GM12875 (cell line): Measurements from ENCODE around the gene RSU1.

Experiments used
- H3K4me3 ChIP-seq: one replicate; pipeline ENCODE4 v1.5.1; 2011; ENCODE audit warnings: low read depth, low read length, control low read depth
- TF ChIP-seq, protein P1 (sequence below): IDR thresholded peaks from 2 replicates; pipeline ENCODE4 v1.5.1; 2011; ENCODE audit warnings: low read depth, mild to moderate bottlenecking, control low read depth, inconsistent platforms, low read length, moderate library complexity, borderline replicate concordance; ENCODE audit not compliant: insufficient read depth

Gene RSU1

DNA sequence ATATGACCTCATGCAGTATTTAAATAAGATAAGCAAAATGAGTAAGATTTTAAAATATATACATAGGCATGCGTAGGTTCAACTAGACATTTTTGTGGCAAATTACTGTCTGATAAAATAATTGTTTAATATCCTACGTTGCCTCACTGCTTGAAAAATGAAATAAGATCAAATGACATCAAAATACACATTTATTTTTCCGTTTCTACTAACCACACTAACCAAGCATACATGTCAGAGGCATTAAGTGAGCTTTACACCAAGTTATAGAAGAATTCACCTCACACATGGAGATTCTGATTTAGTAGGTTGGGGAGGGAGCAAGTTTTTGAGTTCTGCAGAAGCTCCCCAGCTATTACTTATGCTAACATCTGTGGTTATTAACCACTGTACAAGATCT lies 66.8 kb downstream of the RSU1 start:
- TF ChIP-seq, protein P1, sequence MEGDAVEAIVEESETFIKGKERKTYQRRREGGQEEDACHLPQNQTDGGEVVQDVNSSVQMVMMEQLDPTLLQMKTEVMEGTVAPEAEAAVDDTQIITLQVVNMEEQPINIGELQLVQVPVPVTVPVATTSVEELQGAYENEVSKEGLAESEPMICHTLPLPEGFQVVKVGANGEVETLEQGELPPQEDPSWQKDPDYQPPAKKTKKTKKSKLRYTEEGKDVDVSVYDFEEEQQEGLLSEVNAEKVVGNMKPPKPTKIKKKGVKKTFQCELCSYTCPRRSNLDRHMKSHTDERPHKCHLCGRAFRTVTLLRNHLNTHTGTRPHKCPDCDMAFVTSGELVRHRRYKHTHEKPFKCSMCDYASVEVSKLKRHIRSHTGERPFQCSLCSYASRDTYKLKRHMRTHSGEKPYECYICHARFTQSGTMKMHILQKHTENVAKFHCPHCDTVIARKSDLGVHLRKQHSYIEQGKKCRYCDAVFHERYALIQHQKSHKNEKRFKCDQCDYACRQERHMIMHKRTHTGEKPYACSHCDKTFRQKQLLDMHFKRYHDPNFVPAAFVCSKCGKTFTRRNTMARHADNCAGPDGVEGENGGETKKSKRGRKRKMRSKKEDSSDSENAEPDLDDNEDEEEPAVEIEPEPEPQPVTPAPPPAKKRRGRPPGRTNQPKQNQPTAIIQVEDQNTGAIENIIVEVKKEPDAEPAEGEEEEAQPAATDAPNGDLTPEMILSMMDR = no peak
- no peak overlapping the region for H3K4me3 ChIP-seq

DNA sequence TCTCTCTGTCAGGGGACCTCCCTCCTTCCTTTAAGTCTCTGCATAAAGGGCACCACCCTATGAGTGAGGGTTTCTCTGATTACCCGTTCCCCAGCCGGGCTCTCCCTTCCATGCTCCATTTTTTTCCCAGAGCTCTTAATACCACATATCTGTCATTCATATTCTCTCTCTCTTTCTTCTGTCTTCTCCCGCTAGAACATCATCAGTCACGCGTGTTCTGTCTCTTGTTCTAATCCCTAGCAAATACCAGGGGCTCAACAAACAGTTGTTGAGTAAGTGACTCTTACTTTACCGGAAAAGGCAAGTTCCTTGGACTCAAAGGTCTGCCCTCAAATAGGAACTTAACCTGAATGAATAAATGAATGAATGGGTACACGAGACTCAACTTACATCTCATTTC lies 68.5 kb downstream of the RSU1 start:
- TF ChIP-seq, protein P1 = no peak
- H3K4me3 ChIP-seq = no peak overlapping the region

DNA sequence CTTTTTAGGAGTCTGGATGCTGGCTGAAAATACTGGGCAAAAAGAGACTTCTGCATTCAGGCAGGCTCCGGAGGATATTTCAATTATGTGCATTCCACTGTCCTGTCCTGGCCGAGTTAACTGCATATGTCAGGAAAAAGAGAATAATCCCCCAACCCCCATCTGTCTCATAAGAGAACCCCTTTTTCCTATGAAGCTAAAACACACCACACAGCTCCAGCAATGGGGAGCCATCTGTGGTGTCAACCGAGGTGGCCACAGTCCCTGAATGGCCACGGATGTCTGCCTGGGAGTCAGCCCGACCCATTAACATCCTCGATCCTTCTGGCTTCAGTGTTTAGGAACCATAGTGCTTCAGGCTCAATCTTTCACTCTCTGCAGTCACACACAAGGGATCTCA lies 70.4 kb downstream of the RSU1 start:
- TF ChIP-seq, protein P1 = no peak
- no peak overlapping the region for H3K4me3 ChIP-seq

DNA sequence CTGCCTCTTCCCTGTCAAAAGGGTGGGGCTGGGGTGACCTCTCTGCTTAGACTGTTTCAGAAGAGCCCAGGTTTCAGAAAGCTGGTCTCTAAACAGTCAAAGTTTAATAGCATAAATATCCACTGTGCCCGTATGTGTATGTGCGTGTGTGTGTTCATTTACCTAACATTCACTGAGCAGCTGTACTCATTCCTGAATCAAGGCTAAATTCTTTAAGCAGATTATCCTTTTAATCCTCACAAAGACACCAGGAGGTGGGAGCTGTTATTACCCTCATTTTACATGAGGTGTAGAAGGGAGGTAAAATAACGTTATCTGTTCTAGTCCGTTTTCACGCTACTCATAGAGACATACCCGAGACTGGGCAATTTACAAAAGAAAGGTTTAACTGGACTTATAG lies 72.2 kb downstream of the RSU1 start:
- H3K4me3 ChIP-seq = no peak overlapping the region
- TF ChIP-seq, protein P1 = no peak

DNA sequence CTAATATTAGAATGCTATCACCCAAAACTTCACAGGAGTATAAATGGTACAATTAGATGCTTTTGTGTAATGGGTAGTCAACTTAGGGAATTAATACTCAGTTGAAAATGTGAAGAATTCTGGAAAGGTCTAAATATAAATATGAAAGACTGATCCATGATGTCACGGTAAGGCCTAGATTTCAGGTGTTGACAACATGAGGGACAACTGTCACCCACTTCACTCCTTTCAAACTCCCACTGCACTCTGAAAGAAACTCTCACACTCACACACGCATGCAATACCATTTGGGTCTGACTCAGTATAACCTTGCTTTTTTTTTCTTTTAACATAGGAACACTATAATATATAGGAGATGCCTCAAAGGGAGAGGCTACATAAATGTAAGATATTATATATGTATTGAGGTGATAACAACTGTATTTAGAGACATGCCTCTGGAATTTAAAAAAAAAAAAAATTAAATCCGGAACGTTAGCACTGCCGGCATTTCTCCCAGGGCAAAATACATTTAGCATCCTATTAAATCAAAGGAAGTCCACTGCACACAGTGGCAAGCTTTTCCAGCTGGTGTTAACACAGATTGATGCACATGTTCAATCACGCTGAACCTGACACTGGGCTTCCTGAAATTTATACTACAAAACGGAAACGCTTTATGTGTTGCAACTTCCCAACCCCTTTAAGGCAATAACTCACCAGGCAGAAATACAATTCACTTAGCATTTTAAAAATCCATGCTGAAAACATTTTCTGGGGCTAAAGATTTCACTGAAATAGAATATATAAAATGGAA lies 74.9 kb downstream of the RSU1 start:
- TF ChIP-seq, protein P1 = no peak
- H3K4me3 ChIP-seq = no peak overlapping the region

DNA sequence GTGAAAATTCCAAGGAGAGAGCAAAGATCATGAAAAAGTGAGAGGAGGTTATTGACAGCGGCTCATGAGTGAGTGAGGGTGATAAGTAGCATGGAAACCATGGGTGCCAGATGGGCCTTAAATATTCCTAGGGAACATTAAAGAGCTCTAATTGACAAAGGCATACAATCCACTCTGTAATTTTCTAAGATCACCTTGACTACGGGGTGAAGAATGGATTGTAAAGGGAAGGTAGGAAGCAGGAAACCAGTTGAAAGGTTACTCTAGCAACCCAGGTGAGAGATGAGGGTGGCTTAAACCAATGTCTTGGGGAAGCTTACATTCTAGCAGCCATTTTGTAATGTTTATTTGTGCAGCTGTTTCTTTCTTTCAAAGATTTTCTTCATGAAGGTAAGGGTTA lies 75.7 kb downstream of the RSU1 start:
- no peak overlapping the region for H3K4me3 ChIP-seq
- TF ChIP-seq, protein P1 = no peak

DNA sequence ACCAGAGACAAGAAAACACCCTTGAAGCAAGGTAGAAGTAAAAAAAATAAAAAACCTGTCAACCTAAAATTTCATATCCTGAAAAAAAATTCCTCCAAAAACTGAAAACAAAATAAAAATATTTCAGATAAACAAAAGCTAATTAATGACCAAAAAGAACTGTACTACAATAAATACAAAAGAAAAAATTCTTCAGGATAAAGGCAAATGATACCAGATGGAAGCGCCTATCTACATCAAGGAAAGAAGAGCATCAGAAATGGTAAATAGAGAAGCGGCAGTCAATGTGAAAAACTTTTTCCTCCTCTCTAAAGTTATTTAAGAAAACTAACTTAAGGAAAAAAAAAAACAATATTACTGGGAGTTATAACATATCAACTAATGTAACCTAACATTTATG lies 79.8 kb downstream of the RSU1 start:
- no peak overlapping the region for H3K4me3 ChIP-seq
- TF ChIP-seq, protein P1 = no peak
